ENCODE results near the gene SNAP47.

Gene SNAP47

GRCh38 chr1:227757781-227758180 is 22.5 kb downstream of the SNAP47 start:
- H3K4me1 ChIP-seq (ENCODE audit: low read depth, poor library complexity, severe bottlenecking): peaks cover 11% of the 10 kb centered on the region
- H3K27me3 ChIP-seq (ENCODE audit: insufficient read depth, low read depth): no peaks in the 10 kb centered on the region
- no peaks in the 10 kb centered on the region; the same call in 1 of the 2 replicates for H3K36me3 ChIP-seq (ENCODE audit: insufficient read depth)
- no peak overlapping the region for H3K27ac ChIP-seq
- H3K4me3 ChIP-seq (IDR thresholded peaks at IDR 0.05; ENCODE audit: insufficient read depth, low read depth, low read length): no peak overlapping the region
- H3K4me2 ChIP-seq: no peak overlapping the region
- H3K79me2 ChIP-seq (ENCODE audit: insufficient read depth, low read depth): no peaks in the 10 kb centered on the region
- no peak overlapping the region for H2AFZ ChIP-seq (ENCODE audit: low read depth)
- H4K20me1 ChIP-seq (ENCODE audit: insufficient read depth): no peaks in the 10 kb centered on the region; the same call in 1 of the 2 replicates
- TF ChIP-seq, protein P1, sequence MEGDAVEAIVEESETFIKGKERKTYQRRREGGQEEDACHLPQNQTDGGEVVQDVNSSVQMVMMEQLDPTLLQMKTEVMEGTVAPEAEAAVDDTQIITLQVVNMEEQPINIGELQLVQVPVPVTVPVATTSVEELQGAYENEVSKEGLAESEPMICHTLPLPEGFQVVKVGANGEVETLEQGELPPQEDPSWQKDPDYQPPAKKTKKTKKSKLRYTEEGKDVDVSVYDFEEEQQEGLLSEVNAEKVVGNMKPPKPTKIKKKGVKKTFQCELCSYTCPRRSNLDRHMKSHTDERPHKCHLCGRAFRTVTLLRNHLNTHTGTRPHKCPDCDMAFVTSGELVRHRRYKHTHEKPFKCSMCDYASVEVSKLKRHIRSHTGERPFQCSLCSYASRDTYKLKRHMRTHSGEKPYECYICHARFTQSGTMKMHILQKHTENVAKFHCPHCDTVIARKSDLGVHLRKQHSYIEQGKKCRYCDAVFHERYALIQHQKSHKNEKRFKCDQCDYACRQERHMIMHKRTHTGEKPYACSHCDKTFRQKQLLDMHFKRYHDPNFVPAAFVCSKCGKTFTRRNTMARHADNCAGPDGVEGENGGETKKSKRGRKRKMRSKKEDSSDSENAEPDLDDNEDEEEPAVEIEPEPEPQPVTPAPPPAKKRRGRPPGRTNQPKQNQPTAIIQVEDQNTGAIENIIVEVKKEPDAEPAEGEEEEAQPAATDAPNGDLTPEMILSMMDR (conservative IDR thresholded peaks at IDR 0.05; ENCODE audit: low read depth, low read length): no peak
- no peak overlapping the region for H3K9ac ChIP-seq

DNA sequence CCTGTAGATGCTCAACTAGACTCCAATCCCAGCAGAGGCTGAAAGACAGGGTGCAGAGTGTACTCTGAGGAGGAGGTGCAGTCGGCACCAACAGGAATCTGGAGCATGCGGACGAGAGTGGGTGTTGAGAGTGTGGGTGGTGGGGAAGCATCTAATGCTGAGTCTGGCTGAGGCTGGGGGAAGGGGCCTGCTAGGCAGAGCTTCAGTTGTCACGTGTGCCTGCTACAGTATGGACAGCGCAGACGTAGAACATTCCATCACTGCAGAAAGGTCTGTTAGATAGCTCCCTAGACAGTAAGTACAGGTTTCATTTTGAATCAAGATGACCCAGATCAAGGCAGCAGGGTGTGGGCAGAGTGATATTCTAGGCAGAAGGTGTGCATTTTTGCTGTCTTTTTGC is 23.1 kb downstream of the SNAP47 start:
- H3K4me1 ChIP-seq (ENCODE audit: low read depth, poor library complexity, severe bottlenecking): peaks cover 16% of the 10 kb centered on the region
- no peaks in the 10 kb centered on the region; the same call in 1 of the 2 replicates for H3K36me3 ChIP-seq (ENCODE audit: insufficient read depth)

DNA sequence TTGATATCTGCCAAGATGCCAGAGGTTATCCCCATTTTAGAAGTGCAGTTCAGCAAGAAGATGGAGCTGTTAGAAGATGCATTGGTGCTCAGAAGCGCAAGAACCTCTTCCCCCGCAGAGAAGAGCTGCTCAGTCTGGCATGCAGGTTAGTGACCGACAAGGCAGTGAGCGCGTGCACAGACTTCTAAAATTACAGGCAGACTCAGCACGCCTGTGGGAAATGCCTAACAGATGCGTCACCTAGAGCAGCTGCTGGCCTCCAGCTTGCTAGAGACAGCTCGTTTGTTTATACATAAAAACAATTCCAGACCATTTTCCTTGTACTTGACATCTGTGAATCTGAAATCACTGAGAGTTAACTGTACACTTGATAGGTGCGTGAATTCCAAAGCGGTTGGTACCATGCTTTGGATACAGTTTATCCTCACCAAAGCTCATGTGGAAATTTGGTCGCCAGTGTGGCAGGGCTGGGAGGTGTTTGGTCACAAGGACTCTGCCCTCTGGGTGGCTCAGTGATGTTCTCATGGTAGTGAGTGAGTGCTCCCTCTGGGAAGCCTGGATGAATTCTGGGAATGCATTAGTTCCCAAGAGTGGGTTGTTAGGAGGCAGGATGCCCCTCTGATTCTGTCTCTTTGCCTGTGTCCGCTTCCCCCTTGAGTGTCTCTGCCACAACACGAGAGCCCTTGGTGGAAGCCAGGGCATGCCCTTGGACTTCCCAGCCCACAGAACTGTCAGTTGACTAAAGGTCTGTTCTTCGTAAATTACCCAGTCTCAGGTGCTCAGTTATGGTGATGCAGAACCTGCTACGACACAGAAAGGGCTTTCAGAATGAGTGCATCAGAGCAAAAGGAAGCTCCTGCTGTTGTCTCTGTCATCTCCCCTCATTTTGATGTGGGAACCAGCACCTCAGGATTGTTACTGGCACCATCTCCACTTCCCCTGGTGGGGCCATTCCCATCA is 24.4 kb downstream of the SNAP47 start:
- H3K4me2 ChIP-seq: no peak overlapping the region
- H3K36me3 ChIP-seq (ENCODE audit: insufficient read depth): no peaks in the 10 kb centered on the region; the same call in 1 of the 2 replicates
- H3K27ac ChIP-seq: no peak overlapping the region
- no peak overlapping the region for H3K4me3 ChIP-seq (IDR thresholded peaks at IDR 0.05; ENCODE audit: insufficient read depth, low read depth, low read length)
- no peak overlapping the region for H2AFZ ChIP-seq (ENCODE audit: low read depth)
- H4K20me1 ChIP-seq (ENCODE audit: insufficient read depth): no peaks in the 10 kb centered on the region; the same call in 1 of the 2 replicates
- H3K79me2 ChIP-seq (ENCODE audit: insufficient read depth, low read depth): no peaks in the 10 kb centered on the region
- no peaks in the 10 kb centered on the region for H3K27me3 ChIP-seq (ENCODE audit: insufficient read depth, low read depth)
- TF ChIP-seq, protein P1 (conservative IDR thresholded peaks at IDR 0.05; ENCODE audit: low read depth, low read length): no peak
- no peak overlapping the region for H3K9ac ChIP-seq
- peaks cover 29% of the 10 kb centered on the region for H3K4me1 ChIP-seq (ENCODE audit: low read depth, poor library complexity, severe bottlenecking)

More for the DNA sequence above, 23.1 kb downstream of the SNAP47 start:
- Histone ChIP-seq H3K27me3 (ENCODE audit: insufficient read depth, low read depth) (no peaks in the 10 kb centered on the region), H3K4me2 (no peak overlapping the region), H3K79me2 (ENCODE audit: insufficient read depth, low read depth) (no peaks in the 10 kb centered on the region), H3K9ac (no peak overlapping the region), H3K4me3 (IDR thresholded peaks at IDR 0.05; ENCODE audit: insufficient read depth, low read depth, low read length) (no peak overlapping the region), H4K20me1 (ENCODE audit: insufficient read depth) (no peaks in the 10 kb centered on the region; the same call in 1 of the 2 replicates), H2AFZ (ENCODE audit: low read depth) (no peak overlapping the region), H3K27ac (no peak overlapping the region)
- TF ChIP-seq, protein P1 (conservative IDR thresholded peaks at IDR 0.05; ENCODE audit: low read depth, low read length): no peak

DNA sequence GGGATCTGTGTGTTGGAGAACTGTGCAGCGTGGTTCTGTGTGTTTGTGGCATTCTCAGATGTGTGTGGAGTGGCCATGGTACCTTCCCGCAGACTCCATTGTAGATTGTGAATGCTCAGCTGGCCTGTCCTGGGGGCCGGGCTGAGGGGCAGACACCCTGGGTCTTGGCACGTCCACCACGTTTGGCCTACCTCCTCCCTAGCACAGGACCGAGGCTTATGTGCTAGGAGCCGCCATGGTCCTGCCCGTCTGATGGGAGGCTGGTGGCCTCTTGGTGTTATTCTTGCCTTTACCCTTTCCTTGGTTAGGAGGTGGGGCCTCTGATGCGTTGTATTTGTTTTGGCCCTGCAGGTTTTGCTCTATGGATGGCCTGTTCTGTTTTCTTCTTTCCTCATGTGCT is 25.1 kb downstream of the SNAP47 start:
- no peaks in the 10 kb centered on the region for H3K27me3 ChIP-seq (ENCODE audit: insufficient read depth, low read depth)
- H3K36me3 ChIP-seq (ENCODE audit: insufficient read depth): no peaks in the 10 kb centered on the region; the same call in 1 of the 2 replicates
- no peak overlapping the region for H3K27ac ChIP-seq
- H3K79me2 ChIP-seq (ENCODE audit: insufficient read depth, low read depth): no peaks in the 10 kb centered on the region
- no peak overlapping the region for H3K4me2 ChIP-seq
- TF ChIP-seq, protein P1 (conservative IDR thresholded peaks at IDR 0.05; ENCODE audit: low read depth, low read length): no peak
- no peak overlapping the region for H2AFZ ChIP-seq (ENCODE audit: low read depth)
- H3K4me1 ChIP-seq (ENCODE audit: low read depth, poor library complexity, severe bottlenecking): peaks cover 36% of the 10 kb centered on the region
- H3K9ac ChIP-seq: no peak overlapping the region
- no peaks in the 10 kb centered on the region; the same call in 1 of the 2 replicates for H4K20me1 ChIP-seq (ENCODE audit: insufficient read depth)
- no peak overlapping the region for H3K4me3 ChIP-seq (IDR thresholded peaks at IDR 0.05; ENCODE audit: insufficient read depth, low read depth, low read length)
